ENCODE data around the gene SYNPR.

GRCh38 chr3:63413523-63413922 lies 135.4 kb downstream of the SYNPR start:
- TF ChIP-seq CTCF (IDR thresholded peaks at IDR 0.05) = no peak
- no peak for TF ChIP-seq POLR2A (IDR thresholded peaks at IDR 0.05)
- TF ChIP-seq POLR2AphosphoS5 (IDR thresholded peaks at IDR 0.05) = no peak
- no peak for TF ChIP-seq EP300 (IDR thresholded peaks at IDR 0.05; ENCODE audit: low read depth)
